Right atrium auricular region (tissue), 2 donors: ENCODE data around the gene TTPAL. TPM values are rescaled to one million over a fixed set of nuclear protein-coding genes. Genes with fewer than 3 reads are reported as not detected.

Source experiments
- DNase-seq: peaks from one replicate; pipeline ENCODE4 v3.0.0-alpha.2; 2019; ENCODE audit warnings: low spot score
- H3K27ac ChIP-seq, 2 donors: fragments of 200-600 bp; sonication (generic); 1 replicate in 1 of 2; 2 replicates in 1 of 2; pipeline ENCODE4 v1.5.1; 2016 to 2019
- H3K27me3 ChIP-seq, 2 donors: fragments of 200-600 bp; sonication (generic); one replicate each; pipeline versions ENCODE4 v1.5.1 to v1.6.0; 2017 to 2019
- H3K36me3 ChIP-seq: fragments of 200-600 bp; sonication (generic); one replicate; pipeline ENCODE4 v1.5.1; 2016
- H3K4me1 ChIP-seq, 2 donors: fragments of 200-600 bp; sonication (generic); one replicate each; pipeline versions ENCODE4 v1.5.1 to v1.6.0; 2017 to 2019
- H3K4me3 ChIP-seq, 2 donors: fragments of 200-600 bp; sonication (generic); 1 replicate in 1 of 2; 2 replicates in 1 of 2; pipeline ENCODE4 v1.5.1; 2017 to 2019; ENCODE audit warnings: mild to moderate bottlenecking in 1 of 2, moderate library complexity in 1 of 2
- H3K9me3 ChIP-seq, 2 donors: fragments of 200-600 bp; sonication (generic); one replicate each; pipeline ENCODE4 v1.5.1; 2019
- total RNA-seq, 2 donors: library from RNA; depleted of rRNA; stranded (reverse); fragments of >200 nt; gene quantifications; one replicate each; pipeline ENCODE4 v1.1.0, GENCODE V29; 2016
- TF ChIP-seq, protein P1 (sequence below), 2 donors: fragments of 200-600 bp; sonication (generic); IDR thresholded peaks; one replicate each; pipeline ENCODE4 v1.5.1; 2019; ENCODE audit warnings: antibody characterized with exemption in 2 of 2

The TTPAL gene
- total RNA-seq, 2 donors from 2014 or later = 3.6 to 6.0 TPM

DNA sequence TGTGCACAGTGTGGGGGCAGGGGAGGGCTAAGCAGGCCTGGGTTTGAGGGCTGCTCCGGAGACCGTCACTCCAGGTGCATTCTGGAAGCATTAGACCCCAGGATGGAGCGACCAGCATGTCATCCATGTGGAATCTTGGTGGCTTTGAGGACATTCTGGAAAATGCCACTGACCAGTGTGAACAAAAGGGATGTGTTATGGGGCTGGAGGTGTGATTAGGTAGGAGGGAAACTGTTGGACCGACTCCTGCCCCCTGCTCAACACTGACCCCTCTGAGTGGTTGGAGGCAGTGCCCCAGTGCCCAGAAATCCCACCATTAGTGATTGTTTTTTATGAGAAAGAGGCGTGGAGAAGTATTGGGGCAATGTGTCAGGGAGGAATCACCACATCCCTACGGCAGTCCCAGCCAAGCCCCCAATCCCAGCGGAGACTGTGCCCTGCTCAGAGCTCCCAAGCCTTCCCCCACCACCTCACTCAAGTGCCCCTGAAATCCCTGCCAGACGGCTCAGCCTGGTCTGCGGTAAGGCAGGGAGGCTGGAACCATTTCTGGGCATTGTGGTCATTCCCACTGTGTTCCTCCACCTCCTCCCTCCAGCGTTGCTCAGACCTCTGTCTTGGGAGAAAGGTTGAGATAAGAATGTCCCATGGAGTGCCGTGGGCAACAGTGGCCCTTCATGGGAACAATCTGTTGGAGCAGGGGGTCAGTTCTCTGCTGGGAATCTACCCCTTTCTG is 44.0 kb upstream of the TTPAL start:
- H3K4me1 ChIP-seq = no peaks in the 10 kb centered on the region
- DNase-seq = no peak
- no peak overlapping the region for H3K4me3 ChIP-seq
- H3K27me3 ChIP-seq = no peaks in the 10 kb centered on the region
- no peak overlapping the region for H3K27ac ChIP-seq
- TF ChIP-seq, protein P1, sequence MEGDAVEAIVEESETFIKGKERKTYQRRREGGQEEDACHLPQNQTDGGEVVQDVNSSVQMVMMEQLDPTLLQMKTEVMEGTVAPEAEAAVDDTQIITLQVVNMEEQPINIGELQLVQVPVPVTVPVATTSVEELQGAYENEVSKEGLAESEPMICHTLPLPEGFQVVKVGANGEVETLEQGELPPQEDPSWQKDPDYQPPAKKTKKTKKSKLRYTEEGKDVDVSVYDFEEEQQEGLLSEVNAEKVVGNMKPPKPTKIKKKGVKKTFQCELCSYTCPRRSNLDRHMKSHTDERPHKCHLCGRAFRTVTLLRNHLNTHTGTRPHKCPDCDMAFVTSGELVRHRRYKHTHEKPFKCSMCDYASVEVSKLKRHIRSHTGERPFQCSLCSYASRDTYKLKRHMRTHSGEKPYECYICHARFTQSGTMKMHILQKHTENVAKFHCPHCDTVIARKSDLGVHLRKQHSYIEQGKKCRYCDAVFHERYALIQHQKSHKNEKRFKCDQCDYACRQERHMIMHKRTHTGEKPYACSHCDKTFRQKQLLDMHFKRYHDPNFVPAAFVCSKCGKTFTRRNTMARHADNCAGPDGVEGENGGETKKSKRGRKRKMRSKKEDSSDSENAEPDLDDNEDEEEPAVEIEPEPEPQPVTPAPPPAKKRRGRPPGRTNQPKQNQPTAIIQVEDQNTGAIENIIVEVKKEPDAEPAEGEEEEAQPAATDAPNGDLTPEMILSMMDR (IDR thresholded peaks at IDR 0.05) = no peak
- H3K36me3 ChIP-seq = no peaks in the 10 kb centered on the region
- H3K9me3 ChIP-seq = no peaks in the 10 kb centered on the region

DNA sequence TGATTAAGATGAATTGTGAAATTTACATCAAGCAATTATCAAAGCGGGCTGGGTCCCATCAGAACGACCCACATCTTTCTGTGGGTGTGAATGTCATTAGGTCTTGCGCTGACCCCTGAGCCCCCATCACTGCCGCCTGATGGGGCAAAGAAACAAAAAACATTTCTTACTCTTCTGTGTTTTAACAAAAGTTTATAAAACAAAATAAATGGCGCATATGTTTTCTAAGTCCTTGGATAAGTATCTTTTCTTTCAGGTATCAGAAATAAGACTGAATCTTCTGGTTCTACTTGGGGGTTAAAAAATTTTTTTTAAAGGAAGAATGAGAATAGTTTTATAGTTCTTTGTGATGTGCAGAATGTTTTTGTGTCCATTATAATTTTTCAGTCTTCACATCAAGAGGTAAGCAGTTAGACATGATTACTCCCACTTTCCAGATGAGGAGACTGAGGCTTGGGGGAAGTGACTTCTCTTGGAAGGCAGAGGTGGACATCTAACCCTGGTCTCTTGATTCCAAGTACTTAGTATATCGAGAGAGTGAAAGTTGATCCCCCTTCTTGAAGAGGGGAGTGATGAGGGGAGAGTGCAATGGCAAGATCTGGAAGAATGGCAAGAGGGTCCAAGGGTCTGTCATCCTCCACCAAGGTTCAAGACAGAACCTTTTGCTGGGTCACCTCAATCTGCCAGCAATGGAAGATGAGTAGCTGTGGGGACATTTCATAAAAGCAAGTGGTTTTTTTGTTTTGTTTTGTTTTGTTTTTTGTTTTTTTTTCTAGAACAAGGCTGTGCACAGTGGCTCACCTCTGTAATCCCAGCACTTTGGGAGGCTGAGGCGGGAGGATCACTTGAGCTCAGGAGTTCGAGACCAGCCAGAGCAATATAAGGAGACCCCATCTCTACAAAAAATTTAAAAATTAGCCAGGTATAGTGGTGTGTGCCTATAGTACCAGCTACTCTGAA is 42.8 kb upstream of the TTPAL start:
- no peaks in the 10 kb centered on the region for H3K9me3 ChIP-seq
- TF ChIP-seq, protein P1 (IDR thresholded peaks at IDR 0.05) = no peak
- no peak overlapping the region for H3K4me3 ChIP-seq
- H3K4me1 ChIP-seq = no peaks in the 10 kb centered on the region
- no peaks in the 10 kb centered on the region for H3K27me3 ChIP-seq
- DNase-seq = no peak
- H3K27ac ChIP-seq = no peak overlapping the region
- H3K36me3 ChIP-seq = no peaks in the 10 kb centered on the region

DNA sequence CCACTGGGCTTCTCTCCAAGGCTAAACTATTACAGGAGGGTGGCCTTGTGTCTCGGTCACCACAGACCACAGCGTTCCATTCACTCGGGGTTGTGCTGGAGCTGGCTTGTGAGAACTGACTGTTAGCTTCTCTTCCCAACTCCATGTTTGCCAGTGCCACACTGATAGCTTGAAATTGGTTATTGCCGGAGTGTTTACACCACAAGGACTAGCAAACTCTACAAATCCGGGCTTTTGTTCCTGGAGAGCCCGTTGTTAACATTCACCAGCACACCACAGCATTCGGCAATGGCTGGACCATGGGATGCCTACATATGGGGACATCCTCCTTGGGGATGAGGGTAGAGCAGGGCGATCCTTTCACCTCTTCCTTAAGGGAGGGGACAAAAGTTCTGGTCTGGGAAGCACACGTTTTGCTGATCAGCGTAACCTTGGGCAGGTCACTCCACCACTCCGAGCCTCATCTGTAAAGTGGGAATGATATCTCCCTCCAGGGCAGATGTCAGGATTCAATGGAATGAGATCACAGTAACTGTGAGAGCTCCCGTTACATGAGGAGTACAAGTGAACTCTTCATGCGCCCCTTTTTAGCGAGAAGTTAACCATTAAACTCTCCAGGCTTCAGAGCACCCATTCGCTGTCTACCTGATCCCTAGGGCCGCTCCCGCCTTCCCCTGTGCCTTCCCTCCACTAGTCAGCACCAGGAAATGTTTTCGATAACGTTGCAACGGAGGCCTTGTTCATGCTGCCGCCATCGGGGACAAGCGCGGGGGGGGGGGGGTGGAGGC is 41.7 kb upstream of the TTPAL start:
- TF ChIP-seq, protein P1 (IDR thresholded peaks at IDR 0.05) = no peak
- H3K27ac ChIP-seq = no peak overlapping the region
- no peaks in the 10 kb centered on the region for H3K4me1 ChIP-seq
- DNase-seq = no peak
- no peaks in the 10 kb centered on the region for H3K27me3 ChIP-seq
- no peak overlapping the region for H3K4me3 ChIP-seq
- no peaks in the 10 kb centered on the region for H3K36me3 ChIP-seq
- H3K9me3 ChIP-seq = no peaks in the 10 kb centered on the region

DNA sequence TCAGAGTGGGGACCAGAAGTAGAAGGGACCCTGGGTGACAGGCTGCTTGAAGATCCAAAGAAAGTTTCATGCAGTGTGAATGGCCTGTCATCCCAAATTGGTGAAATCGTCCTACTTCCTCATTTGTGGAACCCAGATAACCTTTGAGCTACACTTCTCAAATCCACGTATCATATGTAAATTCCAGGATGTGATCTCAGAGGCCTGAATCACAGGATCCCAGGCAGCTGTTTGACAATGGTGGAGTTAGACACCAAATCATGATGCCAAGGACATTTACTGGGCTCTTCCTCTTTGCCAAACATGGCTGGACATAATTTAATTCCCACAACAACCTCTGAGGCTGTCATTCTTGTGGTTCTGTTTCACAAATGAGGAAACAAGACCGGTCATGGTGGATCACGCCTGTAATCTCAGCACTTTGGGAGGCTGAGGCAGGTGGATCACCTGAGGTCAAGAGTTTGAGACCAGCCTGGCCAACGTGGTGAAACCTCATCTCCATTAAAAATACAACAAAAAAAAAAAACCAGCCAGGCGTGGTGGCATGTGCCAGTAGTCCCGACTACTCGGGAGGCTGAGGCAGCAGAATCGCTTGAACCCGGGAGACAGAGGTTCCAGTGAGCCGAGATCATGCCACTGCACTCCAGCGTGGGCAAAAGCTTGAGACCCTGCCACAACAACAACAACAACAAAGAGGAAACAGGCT is 39.9 kb upstream of the TTPAL start:
- TF ChIP-seq, protein P1 (IDR thresholded peaks at IDR 0.05) = no peak

DNA sequence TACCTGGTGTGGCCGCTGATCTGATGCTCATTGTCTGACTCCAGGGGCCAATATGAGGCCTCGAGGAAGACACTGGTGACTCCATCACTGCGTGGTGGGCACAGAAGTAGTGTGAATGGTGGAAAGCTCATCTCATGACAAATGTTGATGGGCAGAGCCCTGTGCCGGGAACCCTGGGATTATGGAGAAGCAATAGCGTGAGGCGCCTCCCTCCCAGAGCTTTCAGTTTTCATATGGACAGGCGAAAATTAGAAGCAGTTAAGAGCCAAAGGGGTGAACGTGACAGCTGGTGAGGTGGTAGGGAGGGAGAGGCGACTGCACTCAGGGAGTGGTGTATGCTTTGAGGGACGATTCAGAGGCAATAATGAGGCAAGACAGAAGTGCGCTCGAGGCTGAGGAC is 39.3 kb upstream of the TTPAL start:
- TF ChIP-seq, protein P1 (IDR thresholded peaks at IDR 0.05) = no peak
- no peak overlapping the region for H3K27ac ChIP-seq

More for the DNA sequence above, 39.9 kb upstream of the TTPAL start:
- Histone ChIP-seq H3K27ac (no peak overlapping the region), H3K4me3 (no peak overlapping the region), H3K36me3 (no peaks in the 10 kb centered on the region), H3K4me1 (no peaks in the 10 kb centered on the region), H3K9me3 (no peaks in the 10 kb centered on the region), H3K27me3 (no peaks in the 10 kb centered on the region)
- DNase-seq = no peak

More for the DNA sequence above, 39.3 kb upstream of the TTPAL start:
- no peaks in the 10 kb centered on the region for H3K27me3 ChIP-seq
- H3K4me1 ChIP-seq = no peaks in the 10 kb centered on the region
- H3K9me3 ChIP-seq = no peaks in the 10 kb centered on the region
- H3K36me3 ChIP-seq = no peaks in the 10 kb centered on the region
- DNase-seq = no peak
- no peak overlapping the region for H3K4me3 ChIP-seq
